PC-3 (cell line): ENCODE data around the gene PCP4L1.

Source experiments
- EZH2 ChIP-seq: fragments of 300-600 bp; sonication (generic); IDR thresholded peaks from one replicate; pipeline ENCODE4 v1.6.1; 2017; ENCODE audit warnings: antibody characterized with exemption, mild to moderate bottlenecking, low read length; ENCODE audit not compliant: unreplicated experiment
- EZH2phosphoT487 ChIP-seq: fragments of 300-600 bp; sonication (generic); IDR thresholded peaks from 2 replicates; pipeline ENCODE4 v1.6.1; 2018; ENCODE audit warnings: mild to moderate bottlenecking, antibody characterized with exemption, low read length, borderline replicate concordance
- TF ChIP-seq, protein P1 (sequence below): fragments of 300-600 bp; sonication (generic); conservative IDR thresholded peaks from 2 replicates; pipeline ENCODE4 v1.5.1; 2017; ENCODE audit warnings: antibody characterized with exemption, low read depth, mild to moderate bottlenecking, low read length

DNA sequence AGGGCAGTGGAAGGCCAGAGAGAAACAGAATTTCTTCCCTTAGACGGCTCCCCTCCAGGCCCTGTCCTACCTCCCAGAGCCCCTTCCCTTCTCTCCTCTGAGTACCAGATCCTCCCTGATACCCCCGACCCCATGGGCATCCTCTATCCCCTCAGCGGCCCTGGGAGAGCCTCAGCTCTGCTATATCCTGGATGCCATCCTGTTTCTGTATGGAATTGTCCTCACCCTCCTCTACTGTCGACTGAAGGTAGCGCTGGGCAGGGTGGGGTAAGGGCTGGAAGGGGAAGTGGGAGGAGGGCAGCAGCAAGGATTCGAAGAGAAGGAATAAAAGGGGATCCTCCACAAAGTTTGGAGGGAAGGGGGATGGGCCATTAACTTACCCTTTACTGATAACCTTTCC, 40.7 kb upstream of the PCP4L1 start:
- TF ChIP-seq, protein P1, sequence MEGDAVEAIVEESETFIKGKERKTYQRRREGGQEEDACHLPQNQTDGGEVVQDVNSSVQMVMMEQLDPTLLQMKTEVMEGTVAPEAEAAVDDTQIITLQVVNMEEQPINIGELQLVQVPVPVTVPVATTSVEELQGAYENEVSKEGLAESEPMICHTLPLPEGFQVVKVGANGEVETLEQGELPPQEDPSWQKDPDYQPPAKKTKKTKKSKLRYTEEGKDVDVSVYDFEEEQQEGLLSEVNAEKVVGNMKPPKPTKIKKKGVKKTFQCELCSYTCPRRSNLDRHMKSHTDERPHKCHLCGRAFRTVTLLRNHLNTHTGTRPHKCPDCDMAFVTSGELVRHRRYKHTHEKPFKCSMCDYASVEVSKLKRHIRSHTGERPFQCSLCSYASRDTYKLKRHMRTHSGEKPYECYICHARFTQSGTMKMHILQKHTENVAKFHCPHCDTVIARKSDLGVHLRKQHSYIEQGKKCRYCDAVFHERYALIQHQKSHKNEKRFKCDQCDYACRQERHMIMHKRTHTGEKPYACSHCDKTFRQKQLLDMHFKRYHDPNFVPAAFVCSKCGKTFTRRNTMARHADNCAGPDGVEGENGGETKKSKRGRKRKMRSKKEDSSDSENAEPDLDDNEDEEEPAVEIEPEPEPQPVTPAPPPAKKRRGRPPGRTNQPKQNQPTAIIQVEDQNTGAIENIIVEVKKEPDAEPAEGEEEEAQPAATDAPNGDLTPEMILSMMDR, result no peak
- TF ChIP-seq EZH2phosphoT487 (no peak), EZH2 (no peak)
